CD8-positive, alpha-beta memory T cell (primary cell): Measurements from ENCODE around the gene OR5AU1. TPM values are rescaled to one million over a fixed set of nuclear protein-coding genes. Genes with fewer than 3 reads are reported as not detected.
"Not testable (repeated sequence)": the region's sequence is repeated elsewhere in the genome, so short reads cannot be mapped to it uniquely, and the experiment has no call there.

Experiments
- CTCF ChIA-PET: fragments of 350-600 bp; sonication (Branson Sonifier 250); formaldehyde crosslinking; loops from one replicate; lab custom pipeline; 2021; ENCODE audit warnings: antibody characterized with exemption; lab: Charles Lee
- POLR2A ChIA-PET: fragments of 350-600 bp; sonication (Branson Sonifier 250); formaldehyde crosslinking; loops from one replicate; lab custom pipeline; 2021; ENCODE audit warnings: antibody characterized with exemption; lab: Charles Lee
- DNase-seq, 5 donors: peaks; one replicate each; pipeline versions ENCODE4 v3.0.0 to v3.0.0-alpha.2; 2020 to 2022; ENCODE audit warnings: mixed read lengths in 1 of 5
- H3K27ac ChIP-seq: one replicate; pipeline ENCODE4 v1.7.0; 2013; ENCODE audit warnings: low read depth, mild to moderate bottlenecking, low read length, moderate library complexity
- H3K27me3 ChIP-seq: 2 replicates; pipeline ENCODE4 v1.7.0; 2013; ENCODE audit warnings: low read length, mild to moderate bottlenecking; ENCODE audit not compliant: insufficient read depth, poor library complexity, severe bottlenecking
- H3K36me3 ChIP-seq: 2 replicates; pipeline ENCODE4 v1.7.0; 2013; ENCODE audit warnings: mild to moderate bottlenecking, low read length, moderate library complexity; ENCODE audit not compliant: insufficient read depth
- H3K4me1 ChIP-seq: 2 replicates; pipeline ENCODE4 v1.7.0; 2013; ENCODE audit warnings: mild to moderate bottlenecking, low read length, moderate library complexity; ENCODE audit not compliant: insufficient read depth
- H3K4me3 ChIP-seq: 2 replicates; pipeline ENCODE4 v1.7.0; 2013; ENCODE audit warnings: mild to moderate bottlenecking, low read length
- H3K9me3 ChIP-seq: 2 replicates; pipeline ENCODE4 v1.7.0; 2013; ENCODE audit warnings: mild to moderate bottlenecking, low read length
- H3K27ac Mint-ChIP-seq, 8 donors: one replicate each; pipeline ENCODE4 v1.8.0; 2020 to 2021; ENCODE audit warnings: mixed read lengths in 8 of 8, mild to moderate bottlenecking in 6 of 8, inconsistent platforms in 3 of 8, moderate library complexity in 3 of 8
- H3K27me3 Mint-ChIP-seq, 2 donors: one replicate each; pipeline ENCODE4 v1.8.0; 2020 to 2021; ENCODE audit warnings: mixed read lengths in 2 of 2, mild to moderate bottlenecking in 1 of 2, moderate library complexity in 1 of 2
- H3K36me3 Mint-ChIP-seq, 3 donors: one replicate each; pipeline ENCODE4 v1.8.0; 2020 to 2021; ENCODE audit warnings: mixed read lengths in 3 of 3, inconsistent platforms in 1 of 3, mild to moderate bottlenecking in 1 of 3
- H3K4me1 Mint-ChIP-seq, 3 donors: one replicate each; pipeline ENCODE4 v1.8.0; 2020 to 2021; ENCODE audit warnings: mixed read lengths in 3 of 3, inconsistent platforms in 1 of 3, mild to moderate bottlenecking in 1 of 3
- H3K4me3 Mint-ChIP-seq, 7 donors: one replicate each; pipeline ENCODE4 v1.8.0; 2020 to 2021; ENCODE audit warnings: mixed read lengths in 7 of 7, mild to moderate bottlenecking in 6 of 7, moderate library complexity in 4 of 7, inconsistent platforms in 2 of 7
- H3K9me3 Mint-ChIP-seq, 5 donors: one replicate each; pipeline ENCODE4 v1.8.0; 2020 to 2022; ENCODE audit warnings: mixed read lengths in 5 of 5, mild to moderate bottlenecking in 3 of 5, moderate library complexity in 2 of 5, inconsistent platforms in 1 of 5
- polyA plus RNA-seq: library from polyadenylated mRNA; unstranded; fragments of 300-500 nt; fragmentation: Illumina TruSeq; gene quantifications from one replicate; pipeline ENCODE4 v1.2.3, GENCODE V29; 2021
- total RNA-seq, 2 experiments: library from RNA; stranded (reverse); gene quantifications; one replicate each; pipeline ENCODE4 v1.2.3, GENCODE V29; 2021

OR5AU1 gene
- total and polyA plus RNA-seq, 3 experiments from 2014 or later: not detected

DNA sequence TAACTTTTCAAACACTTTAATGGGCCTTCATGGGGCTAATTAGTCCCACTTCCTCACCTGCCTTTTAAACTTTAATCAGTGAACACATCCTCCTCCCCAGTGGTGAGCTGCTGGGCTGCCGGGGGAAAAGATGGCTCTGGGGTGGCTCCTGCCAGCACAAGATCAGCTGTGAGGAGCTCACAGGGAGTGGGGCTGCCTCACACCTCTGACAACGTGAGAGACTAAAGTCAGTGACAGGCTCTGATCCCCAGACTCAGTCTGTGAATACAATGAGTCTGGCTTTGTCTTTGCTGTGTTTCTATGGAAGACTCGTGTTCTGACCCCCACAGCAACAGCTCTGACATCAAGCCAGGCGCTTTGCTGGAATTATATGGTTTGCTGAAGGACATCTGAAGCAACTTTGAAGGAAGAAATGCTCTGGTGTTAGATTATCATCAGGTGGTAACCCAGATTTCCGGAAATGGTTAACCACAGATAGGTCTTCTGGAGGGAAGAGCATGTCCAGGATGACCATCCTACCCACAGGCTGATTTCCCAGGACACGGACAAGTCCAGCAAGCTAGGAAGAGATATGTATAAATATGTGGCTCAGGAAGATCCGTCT, 9.2 kb upstream of the OR5AU1 start:
- H3K4me3 ChIP-seq, CTCF ChIA-PET, H3K27ac Mint-ChIP-seq, H3K27me3 ChIP-seq, H3K4me1 ChIP-seq, H3K36me3 ChIP-seq, POLR2A ChIA-PET, H3K4me3 Mint-ChIP-seq, H3K9me3 ChIP-seq, DNase-seq, H3K36me3 Mint-ChIP-seq, H3K9me3 Mint-ChIP-seq, H3K4me1 Mint-ChIP-seq, H3K27ac ChIP-seq: not testable (repeated sequence)
- H3K27me3 Mint-ChIP-seq: peaks cover 16 to 54% of the 10 kb centered on the region in 2 donors

DNA sequence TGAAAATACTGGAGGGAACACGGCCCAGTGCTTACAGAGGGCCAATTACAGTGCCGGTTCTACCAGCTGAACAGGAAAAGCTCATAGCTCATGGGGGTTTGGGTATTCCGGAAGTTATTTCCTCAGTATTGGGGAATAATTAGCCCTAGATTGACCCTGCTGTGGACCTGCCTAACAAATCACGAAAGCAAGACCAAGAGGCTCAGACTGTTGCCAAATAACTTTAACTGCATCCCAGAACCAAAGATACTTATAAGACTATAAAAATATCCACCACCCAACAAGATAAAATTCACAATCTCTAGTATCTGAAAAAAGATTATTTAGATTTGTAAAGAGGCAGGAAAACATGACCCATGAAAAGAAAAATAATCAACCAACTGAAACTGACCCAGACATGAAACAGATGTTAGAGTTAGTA, 8.0 kb upstream of the OR5AU1 start:
- Mint-ChIP-seq H3K9me3 (no peaks in the 10 kb centered on the region), H3K36me3 (peaks cover 0 to 7% (median 0%) of the 10 kb centered on the region in 3 donors), H3K27ac (no peak overlapping the region), H3K4me3 (no peak overlapping the region), H3K4me1 (no peaks in the 10 kb centered on the region), H3K27me3 (peaks cover 14 to 52% of the 10 kb centered on the region in 2 donors)
- POLR2A ChIA-PET: no interaction called here
- no peak for DNase-seq
- no peaks in the 10 kb centered on the region for H3K9me3 ChIP-seq
- CTCF ChIA-PET: no interaction called here
- H3K27me3 ChIP-seq: peaks cover 4% of the 10 kb centered on the region
- H3K27ac ChIP-seq: no peak overlapping the region
- no peaks in the 10 kb centered on the region for H3K36me3 ChIP-seq
- H3K4me3 ChIP-seq: no peak overlapping the region
- no peaks in the 10 kb centered on the region for H3K4me1 ChIP-seq

DNA sequence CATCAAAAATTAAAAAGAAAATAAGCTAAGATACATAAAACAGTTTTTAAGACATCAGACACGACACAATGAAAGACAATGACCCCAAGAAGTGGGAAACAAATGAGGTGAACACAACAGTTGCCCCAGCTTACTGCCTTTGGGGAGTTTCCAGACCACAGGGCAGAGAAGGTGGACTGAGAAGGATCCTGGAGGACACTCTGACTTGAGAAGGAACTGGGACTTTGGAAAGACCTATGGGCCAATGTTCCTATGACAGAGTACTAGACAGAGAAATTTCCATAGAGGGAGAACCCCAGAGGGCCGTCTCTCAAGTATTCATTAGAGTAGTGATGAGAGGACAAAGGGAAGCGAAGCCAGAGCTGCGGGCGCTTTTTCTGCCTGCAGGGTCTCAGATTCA, 6.2 kb upstream of the OR5AU1 start:
- CTCF ChIA-PET: no interaction called here
- Mint-ChIP-seq H3K9me3 (no peaks in the 10 kb centered on the region), H3K27ac (no peak overlapping the region), H3K36me3 (peaks cover 0 to 7% (median 0%) of the 10 kb centered on the region in 3 donors), H3K4me1 (no peaks in the 10 kb centered on the region), H3K27me3 (peaks cover 13 to 59% of the 10 kb centered on the region in 2 donors), H3K4me3 (no peak overlapping the region)
- H3K4me1 ChIP-seq: no peaks in the 10 kb centered on the region
- no peak overlapping the region for H3K27ac ChIP-seq
- POLR2A ChIA-PET: no interaction called here
- H3K27me3 ChIP-seq: peaks cover 4% of the 10 kb centered on the region
- DNase-seq: no peak
- H3K36me3 ChIP-seq: no peaks in the 10 kb centered on the region
- no peak overlapping the region for H3K4me3 ChIP-seq
- H3K9me3 ChIP-seq: no peaks in the 10 kb centered on the region

DNA sequence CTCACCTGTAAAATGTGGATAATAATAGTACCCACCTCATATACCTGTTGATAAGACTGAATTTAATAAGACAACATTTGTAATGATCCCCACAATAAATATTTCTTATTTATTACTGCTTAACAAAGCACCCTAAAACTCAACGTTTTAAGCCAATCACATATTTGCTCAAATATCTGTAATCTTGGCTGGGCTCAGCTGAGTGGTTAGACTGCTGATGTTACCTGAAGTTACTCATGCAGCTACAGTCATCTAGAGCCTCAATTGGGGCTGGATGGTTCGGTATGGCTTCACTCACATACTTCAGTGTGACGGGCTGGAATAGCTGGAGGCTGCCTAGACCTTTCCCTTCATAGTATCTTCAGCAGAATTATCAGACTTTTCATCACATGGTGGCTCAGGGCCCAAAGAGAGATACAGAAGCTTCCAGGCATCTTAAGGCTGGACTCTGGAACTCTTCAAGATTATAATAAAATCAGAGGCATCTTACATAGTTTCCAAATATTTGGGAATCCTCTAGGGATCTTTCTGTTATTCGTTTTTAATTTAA, 4.3 kb upstream of the OR5AU1 start:
- ChIA-PET CTCF (no interaction called here), POLR2A (no interaction called here)
- Histone ChIP-seq H3K27me3 (peaks cover 4% of the 10 kb centered on the region), H3K4me1 (no peaks in the 10 kb centered on the region), H3K27ac (no peak overlapping the region), H3K4me3 (no peak overlapping the region), H3K36me3 (no peaks in the 10 kb centered on the region), H3K9me3 (no peaks in the 10 kb centered on the region)
- H3K9me3 Mint-ChIP-seq: no peaks in the 10 kb centered on the region
- no peak overlapping the region for H3K4me3 Mint-ChIP-seq
- H3K4me1 Mint-ChIP-seq: no peaks in the 10 kb centered on the region
- H3K36me3 Mint-ChIP-seq: peaks cover 0 to 7% (median 0%) of the 10 kb centered on the region in 3 donors
- peaks cover 14 to 67% of the 10 kb centered on the region in 2 donors for H3K27me3 Mint-ChIP-seq
- no peak for DNase-seq
- H3K27ac Mint-ChIP-seq: no peak overlapping the region

DNA sequence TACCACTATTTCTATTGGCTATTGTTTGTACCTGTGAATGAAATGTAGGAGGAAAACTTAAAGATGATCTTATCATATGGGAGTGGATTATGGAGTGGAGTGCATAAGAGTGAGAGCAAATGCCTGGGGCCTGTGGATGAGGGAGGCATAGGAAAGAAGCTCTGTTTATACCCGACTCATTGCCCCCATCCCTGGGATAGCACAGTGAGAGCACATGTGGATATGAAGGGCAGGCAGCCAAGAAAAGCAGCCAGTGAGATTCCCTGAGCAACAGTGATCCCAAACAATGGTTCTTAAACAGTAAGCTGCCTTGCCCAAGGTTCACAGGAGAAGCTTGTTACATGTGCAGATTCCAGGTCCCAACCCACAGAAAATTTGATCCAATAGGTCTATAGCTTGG, 2.3 kb upstream of the OR5AU1 start:
- H3K27ac Mint-ChIP-seq, H3K4me3 ChIP-seq, H3K4me3 Mint-ChIP-seq, H3K4me1 ChIP-seq, CTCF ChIA-PET, H3K36me3 ChIP-seq, H3K27me3 ChIP-seq, POLR2A ChIA-PET, H3K27ac ChIP-seq, H3K9me3 Mint-ChIP-seq, H3K4me1 Mint-ChIP-seq, DNase-seq, H3K9me3 ChIP-seq, H3K36me3 Mint-ChIP-seq: not testable (repeated sequence)
- H3K27me3 Mint-ChIP-seq: peaks cover 20 to 75% of the 10 kb centered on the region in 2 donors

DNA sequence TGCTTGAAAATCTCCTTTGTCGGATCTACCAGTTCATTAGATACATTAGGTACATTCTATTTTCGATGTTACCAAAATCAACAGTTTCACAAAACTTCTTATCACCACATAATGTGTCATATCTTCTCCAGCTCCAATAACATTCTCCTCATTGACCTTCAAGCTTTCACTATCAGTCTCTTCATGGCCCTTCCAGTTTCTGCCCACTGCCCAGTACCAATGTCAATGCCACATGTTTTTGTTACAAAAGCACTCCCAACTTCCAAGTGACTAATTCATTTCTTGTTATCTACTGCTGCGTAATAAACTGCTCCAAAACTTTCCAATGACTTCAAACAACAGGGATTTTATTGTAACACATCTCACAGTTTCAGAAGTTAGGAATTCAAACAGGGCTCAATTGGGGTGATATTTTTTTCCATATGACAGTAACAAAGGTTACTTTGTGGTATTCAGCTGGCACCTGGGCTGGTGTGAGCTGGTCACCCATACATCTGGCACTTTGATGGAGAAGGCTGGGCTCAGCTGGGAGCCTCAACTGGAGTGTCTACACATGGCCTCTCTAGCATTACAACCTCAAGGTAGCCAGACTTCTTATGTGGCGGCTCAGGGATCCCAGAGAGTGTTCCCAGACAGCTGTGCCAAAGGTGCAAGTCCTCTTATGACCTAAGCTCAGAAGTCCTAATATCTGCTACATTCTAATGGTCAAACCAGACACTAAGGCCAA, 6.1 kb downstream of the OR5AU1 start:
- Histone ChIP-seq H3K4me1 (no peaks in the 10 kb centered on the region), H3K27me3 (no peaks in the 10 kb centered on the region), H3K4me3 (no peak overlapping the region), H3K9me3 (peaks cover 5% of the 10 kb centered on the region), H3K36me3 (no peaks in the 10 kb centered on the region), H3K27ac (no peak overlapping the region)
- Mint-ChIP-seq H3K27ac (no peak overlapping the region), H3K9me3 (peaks cover 7 to 16% (median 13%) of the 10 kb centered on the region in 5 donors), H3K36me3 (peaks cover 0 to 6% (median 3%) of the 10 kb centered on the region in 3 donors), H3K27me3 (peaks cover 9 to 21% of the 10 kb centered on the region in 2 donors), H3K4me3 (no peak overlapping the region), H3K4me1 (no peaks in the 10 kb centered on the region)
- ChIA-PET POLR2A (no interaction called here), CTCF (no interaction called here)
- no peak for DNase-seq

DNA sequence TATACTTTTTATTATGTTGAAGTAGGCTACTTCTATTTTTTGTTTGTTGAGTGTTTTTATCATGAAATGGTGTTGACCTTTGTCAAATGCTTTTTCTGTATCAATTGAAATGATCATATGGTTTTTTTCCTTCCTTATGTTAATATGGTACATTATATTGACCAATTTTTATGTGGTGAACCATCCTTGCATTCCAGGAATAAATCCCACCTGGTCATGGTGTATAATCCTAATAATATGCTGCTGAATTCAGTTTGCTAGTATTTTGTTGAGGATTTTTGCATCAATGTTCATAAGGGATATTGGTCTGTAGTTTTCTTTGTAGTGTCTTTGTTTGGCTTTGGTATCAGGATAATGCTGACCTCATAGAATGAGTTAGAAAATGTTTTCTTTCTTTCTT, 10.4 kb downstream of the OR5AU1 start:
- Mint-ChIP-seq H3K27ac (no peak overlapping the region), H3K9me3 (peaks cover 11 to 25% (median 16%) of the 10 kb centered on the region in 5 donors), H3K27me3 (peaks cover 14 to 35% of the 10 kb centered on the region in 2 donors), H3K4me3 (no peak overlapping the region), H3K4me1 (no peaks in the 10 kb centered on the region), H3K36me3 (peaks cover 0 to 10% (median 3%) of the 10 kb centered on the region in 3 donors)
- H3K4me3 ChIP-seq: no peak overlapping the region
- H3K9me3 ChIP-seq: peaks cover 9% of the 10 kb centered on the region
- no peaks in the 10 kb centered on the region for H3K4me1 ChIP-seq
- no peak for DNase-seq
- H3K27me3 ChIP-seq: no peaks in the 10 kb centered on the region
- CTCF ChIA-PET: no interaction called here
- no peak overlapping the region for H3K27ac ChIP-seq
- POLR2A ChIA-PET: no interaction called here
- H3K36me3 ChIP-seq: no peaks in the 10 kb centered on the region

DNA sequence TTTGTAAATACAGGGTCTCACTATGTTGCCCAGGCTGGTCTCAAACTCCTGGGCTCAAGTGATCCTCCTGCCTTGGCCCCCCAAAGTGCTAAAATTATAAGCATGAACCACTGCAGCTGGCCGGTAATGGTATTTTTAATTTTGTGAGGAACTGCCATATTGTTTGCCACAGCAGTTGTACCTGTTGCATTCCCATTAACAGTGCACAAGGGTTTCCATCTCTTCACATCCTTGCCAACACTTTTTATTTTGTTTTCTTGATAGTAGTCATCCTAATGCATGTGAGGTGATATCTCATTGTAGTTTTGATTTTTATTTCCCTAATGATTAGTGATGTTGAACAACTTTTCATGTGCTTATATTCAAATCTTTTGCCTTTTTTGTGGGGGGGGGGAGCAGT, 13.5 kb downstream of the OR5AU1 start:
- Histone ChIP-seq H3K9me3 (peaks cover 9% of the 10 kb centered on the region), H3K36me3 (no peaks in the 10 kb centered on the region), H3K4me3 (no peak overlapping the region), H3K4me1 (no peaks in the 10 kb centered on the region), H3K27me3 (no peaks in the 10 kb centered on the region), H3K27ac (no peak overlapping the region)
- H3K27ac Mint-ChIP-seq: no peak overlapping the region
- ChIA-PET CTCF (no interaction called here), POLR2A (no interaction called here)
- H3K4me3 Mint-ChIP-seq: no peak overlapping the region
- peaks cover 18 to 40% of the 10 kb centered on the region in 2 donors for H3K27me3 Mint-ChIP-seq
- H3K36me3 Mint-ChIP-seq: peaks cover 0 to 10% (median 3%) of the 10 kb centered on the region in 3 donors
- H3K4me1 Mint-ChIP-seq: no peaks in the 10 kb centered on the region
- peaks cover 11 to 25% (median 16%) of the 10 kb centered on the region in 5 donors for H3K9me3 Mint-ChIP-seq
- no peak for DNase-seq
